Hematopoietic multipotent progenitor cell treated with erythropoietin and hydrocortisone succinate and interleukin-3 and kit ligand, for 17 days (in vitro differentiated cells): ENCODE results near the gene TUB.

ENCODE experiments used
- DNase-seq: peaks from one replicate; pipeline ENCODE4 v3.0.0-alpha.2; 2015; ENCODE audit warnings: low spot score

The TUB gene

DNA sequence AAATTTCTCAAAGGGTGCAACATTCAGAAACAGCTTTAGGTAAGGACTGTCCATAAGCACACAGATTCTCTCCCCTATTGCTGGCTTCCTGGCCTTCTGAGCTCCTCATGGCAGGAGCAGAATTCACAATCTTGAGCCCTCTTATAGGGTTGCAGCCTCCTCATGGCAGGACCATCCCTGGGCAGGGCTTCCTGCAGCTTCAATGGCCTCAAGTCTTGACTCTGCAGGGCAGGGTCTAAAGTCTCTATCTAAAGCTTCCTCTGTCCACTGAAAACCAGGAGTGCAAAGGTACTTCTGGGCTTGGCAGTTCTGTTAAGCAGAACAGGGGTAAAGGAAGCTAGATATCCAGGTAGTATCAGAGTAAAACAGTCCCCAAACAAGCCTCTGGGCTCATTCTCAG, 28.7 kb downstream of the TUB start:
- no peak for DNase-seq

- no peak for DNase-seq
These were observed 29.4 kb downstream of the TUB start for GRCh38 chr11:8110396-8110795.

DNA sequence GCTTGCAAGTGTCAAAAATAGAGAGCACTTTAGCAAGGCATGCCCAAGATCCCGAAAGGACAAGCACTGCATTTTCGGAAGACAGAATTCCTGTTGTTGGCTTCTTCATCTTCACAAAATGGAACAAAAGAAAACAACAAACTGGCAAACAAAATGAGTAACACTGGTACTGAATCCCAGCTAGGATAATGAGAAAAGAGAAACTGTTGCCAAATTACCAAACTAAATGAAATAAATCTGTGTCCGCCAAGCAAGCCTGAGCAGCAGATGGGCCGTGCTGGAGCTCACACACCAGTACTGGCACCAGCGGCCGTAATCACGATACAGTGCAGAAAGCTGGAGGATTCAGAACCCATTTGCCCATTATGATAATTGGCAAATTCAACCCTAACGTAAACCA, 30.6 kb downstream of the TUB start:
- DNase-seq, result no peak

- DNase-seq, result no peak
These were observed 41.3 kb downstream of the TUB start for GRCh38 chr11:8122173-8122764.

DNA sequence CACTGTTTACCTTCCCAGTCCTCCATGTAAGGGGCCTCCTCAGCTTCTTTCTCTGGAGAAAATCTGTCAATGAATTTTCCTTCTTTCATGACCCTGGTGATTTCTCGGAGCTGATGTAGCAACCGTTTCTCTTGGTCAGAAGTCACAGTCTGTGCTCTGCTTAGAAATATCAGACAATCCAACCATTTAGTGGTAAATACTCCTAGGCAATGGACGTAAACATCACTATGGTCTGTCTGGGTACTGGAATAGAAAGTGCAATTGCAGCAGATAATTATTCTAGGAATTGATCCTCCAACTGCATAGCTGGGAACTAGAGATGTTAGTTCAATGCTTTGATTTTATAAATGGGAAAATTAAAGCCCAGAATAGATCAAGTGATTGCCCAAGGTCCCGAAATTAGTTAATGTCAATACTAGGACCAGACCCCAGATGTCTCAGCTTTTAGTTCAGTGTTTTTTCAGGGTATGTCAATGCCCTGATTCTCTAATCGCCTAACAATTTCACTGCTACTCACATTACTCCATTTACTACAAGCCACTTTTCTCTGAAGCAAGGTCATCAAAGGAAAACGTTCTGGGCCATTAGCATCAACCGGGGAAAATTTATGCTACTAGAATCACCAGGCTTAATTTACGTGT, 45.8 kb downstream of the TUB start:
- DNase-seq, result no peak

DNA sequence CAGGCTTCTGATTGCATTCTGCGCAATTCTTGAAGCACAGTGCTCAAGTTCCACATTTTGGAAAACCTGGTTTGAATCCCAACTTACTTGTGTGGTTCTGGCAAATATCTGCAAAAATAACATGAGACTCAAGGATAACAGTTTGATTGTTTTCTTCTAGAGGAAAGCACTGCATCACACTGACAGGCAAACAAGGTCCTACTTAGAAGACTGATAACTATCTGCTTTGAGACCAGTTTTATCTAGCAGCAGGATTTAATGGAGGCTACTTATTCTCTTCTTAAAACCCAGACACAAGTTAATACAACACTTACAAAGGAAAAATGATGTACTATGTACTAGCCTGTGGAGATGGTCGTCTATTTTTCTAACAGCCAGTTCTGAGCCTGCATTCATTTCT, 46.4 kb downstream of the TUB start:
- DNase-seq, result no peak

DNA sequence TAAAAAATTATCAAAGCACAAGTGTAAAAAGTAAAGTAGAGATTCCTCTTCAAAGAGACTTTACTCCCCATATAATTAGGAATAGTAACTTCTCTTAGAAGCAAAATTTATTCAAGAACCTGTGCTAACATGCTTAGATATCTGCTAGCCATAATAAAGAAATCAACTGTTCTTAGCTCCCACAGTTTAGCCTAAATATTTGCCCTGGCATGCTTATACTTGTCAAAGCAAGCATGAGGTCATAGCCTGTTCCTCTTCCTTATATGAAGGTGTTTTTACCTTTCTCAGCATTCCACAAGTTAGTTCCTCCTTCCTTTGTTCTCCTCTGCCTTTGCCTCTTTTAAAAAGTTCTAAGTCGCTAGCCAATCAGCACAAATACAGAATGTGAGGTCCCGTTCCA, 57.5 kb downstream of the TUB start:
- no peak for DNase-seq

- no peak for DNase-seq
These were observed 68.7 kb downstream of the TUB start for GRCh38 chr11:8149726-8150125.
